Midbrain (tissue), 1 donor: ENCODE data around the gene FGFR4.

Experiments
- DNase-seq: peaks from one replicate; lab custom pipeline; 2025; lab: John Stamatoyannopoulos, UW

The FGFR4 gene

GRCh38 chr5:177103523-177104253 is 17.0 kb downstream of the FGFR4 start:
- no peak for DNase-seq

GRCh38 chr5:177105691-177106476 is 19.2 kb downstream of the FGFR4 start:
- no peak for DNase-seq

GRCh38 chr5:177107159-177107558 is 20.4 kb downstream of the FGFR4 start:
- DNase-seq = no peak

- no peak for DNase-seq
These were observed 23.1 kb downstream of the FGFR4 start for GRCh38 chr5:177109810-177110209.

- DNase-seq = peak; percentile 53
These were observed 25.1 kb downstream of the FGFR4 start for GRCh38 chr5:177111720-177112394.

GRCh38 chr5:177112589-177113220 is 26.0 kb downstream of the FGFR4 start:
- DNase-seq = no peak

GRCh38 chr5:177113566-177114424 is 27.1 kb downstream of the FGFR4 start:
- DNase-seq = peak; percentile 83

GRCh38 chr5:177116631-177117373 is 30.1 kb downstream of the FGFR4 start:
- peak; percentile 93 for DNase-seq

GRCh38 chr5:177117441-177118045 is 30.8 kb downstream of the FGFR4 start:
- no peak for DNase-seq

- DNase-seq = no peak
These were observed 35.9 kb downstream of the FGFR4 start for GRCh38 chr5:177122566-177122965.

GRCh38 chr5:177123789-177124485 is 37.2 kb downstream of the FGFR4 start:
- no peak for DNase-seq

- DNase-seq = no peak
These were observed 37.8 kb downstream of the FGFR4 start for GRCh38 chr5:177124486-177124991.

- DNase-seq = no peak
These were observed 40.1 kb downstream of the FGFR4 start for GRCh38 chr5:177126771-177127170.

GRCh38 chr5:177128551-177128981 is 41.9 kb downstream of the FGFR4 start:
- no peak for DNase-seq

- no peak for DNase-seq
These were observed 43.7 kb downstream of the FGFR4 start for GRCh38 chr5:177130211-177131018.

GRCh38 chr5:177131019-177131320 is 44.3 kb downstream of the FGFR4 start:
- no peak for DNase-seq

GRCh38 chr5:177131352-177132135 is 44.8 kb downstream of the FGFR4 start:
- no peak for DNase-seq
